Activated CD8-positive, alpha-beta T cell treated with anti-CD3 and anti-CD28 coated beads for 36 hours (primary cell): ENCODE data around the gene OTOR. TPM values are rescaled to one million over a fixed set of nuclear protein-coding genes. Genes with fewer than 3 reads are reported as not detected.

Source experiments
- ATAC-seq: fragments of 200-7000 bp; cut with Tn5 transposase; one replicate; pipeline ENCODE4 v1.10.0; 2021; ENCODE audit warnings: mild to moderate bottlenecking, moderate library complexity
- CTCF ChIA-PET: fragments of 350-600 bp; sonication (Branson Sonifier 250); formaldehyde crosslinking; loops from one replicate; lab custom pipeline; 2021; ENCODE audit warnings: antibody characterized with exemption; lab: Charles Lee
- POLR2A ChIA-PET: fragments of 350-600 bp; sonication (Branson Sonifier 250); formaldehyde crosslinking; loops from one replicate; lab custom pipeline; 2021; ENCODE audit warnings: antibody characterized with exemption; lab: Charles Lee
- DNase-seq: peaks from one replicate; pipeline ENCODE4 v3.0.0-alpha.2; 2020
- H3K27ac Mint-ChIP-seq: one replicate; pipeline ENCODE4 v1.8.0; 2021; ENCODE audit warnings: mild to moderate bottlenecking, mixed read lengths
- H3K27me3 Mint-ChIP-seq: one replicate; pipeline ENCODE4 v1.8.0; 2021; ENCODE audit warnings: mixed read lengths
- H3K36me3 Mint-ChIP-seq: one replicate; pipeline ENCODE4 v1.8.0; 2021; ENCODE audit warnings: low read depth, mixed read lengths
- H3K4me1 Mint-ChIP-seq: one replicate; pipeline ENCODE4 v1.8.0; 2021; ENCODE audit warnings: low read depth, mixed read lengths
- H3K4me3 Mint-ChIP-seq: one replicate; pipeline ENCODE4 v1.8.0; 2021; ENCODE audit warnings: mild to moderate bottlenecking, moderate library complexity, mixed read lengths
- H3K9me3 Mint-ChIP-seq: one replicate; pipeline ENCODE4 v1.8.0; 2021; ENCODE audit warnings: mixed read lengths
- CTCF ChIP-seq: fragments of 200-600 bp; IDR thresholded peaks from one replicate; pipeline ENCODE4 v1.8.0; 2022; ENCODE audit warnings: antibody characterized with exemption, mild to moderate bottlenecking
- intact Hi-C: fragments of 100-400 bp; cut with micrococcal nuclease; formaldehyde crosslinking; loops from one replicate; pipeline ENCODE4 v1.10.0; 2022
- total RNA-seq, 2 experiments: library from RNA; stranded (reverse); gene quantifications; one replicate each; pipeline ENCODE4 v1.2.3, GENCODE V29; 2021

Gene OTOR
- total RNA-seq, 2 experiments from 2014 or later: not detected

GRCh38 chr20:16708602-16709001, 39.6 kb upstream of the OTOR start:
- H3K4me1 Mint-ChIP-seq: peaks cover 21% of the 10 kb centered on the region
- TF ChIP-seq CTCF: no peak
- peaks cover 3% of the 10 kb centered on the region for H3K9me3 Mint-ChIP-seq
- intact Hi-C loops: no loop called here
- H3K4me3 Mint-ChIP-seq: no peak overlapping the region
- DNase-seq (no peak), ATAC-seq (peak; percentile 13)
- H3K36me3 Mint-ChIP-seq: no peaks in the 10 kb centered on the region
- ChIA-PET POLR2A (no interaction called here), CTCF (interaction anchor here (2.9 kb wide), 1 partner anchor 53 kb away, joined by 8 read pairs; no protein-coding TSS in a partner anchor)
- H3K27ac Mint-ChIP-seq: no peak overlapping the region
- peaks cover 7% of the 10 kb centered on the region for H3K27me3 Mint-ChIP-seq

GRCh38 chr20:16709017-16709416, 39.1 kb upstream of the OTOR start:
- POLR2A ChIA-PET: no interaction called here
- CTCF ChIA-PET: interaction anchor here (2.9 kb wide), 1 partner anchor 52 kb away, joined by 8 read pairs; no protein-coding TSS in a partner anchor
- ATAC-seq: peak; percentile 87
- no peak overlapping the region for H3K4me3 Mint-ChIP-seq
- H3K36me3 Mint-ChIP-seq: no peaks in the 10 kb centered on the region
- peaks cover 21% of the 10 kb centered on the region for H3K4me1 Mint-ChIP-seq
- TF ChIP-seq CTCF: no peak
- H3K27me3 Mint-ChIP-seq: peaks cover 7% of the 10 kb centered on the region
- H3K9me3 Mint-ChIP-seq: peaks cover 3% of the 10 kb centered on the region
- DNase-seq: peak; percentile 46
- intact Hi-C loops: no loop called here
- H3K27ac Mint-ChIP-seq: no peak overlapping the region

GRCh38 chr20:16710781-16711180, 37.4 kb upstream of the OTOR start:
- intact Hi-C loops: no loop called here
- DNase-seq (no peak), ATAC-seq (no peak)
- H3K4me1 Mint-ChIP-seq: peaks cover 21% of the 10 kb centered on the region
- H3K9me3 Mint-ChIP-seq: no peaks in the 10 kb centered on the region
- H3K4me3 Mint-ChIP-seq: no peak overlapping the region
- no peak for TF ChIP-seq CTCF
- H3K36me3 Mint-ChIP-seq: no peaks in the 10 kb centered on the region
- ChIA-PET CTCF (interaction anchor here (2.9 kb wide), 1 partner anchor 51 kb away, joined by 8 read pairs; no protein-coding TSS in a partner anchor), POLR2A (interaction anchor here (1.5 kb wide), 1 partner anchor 19 kb away, joined by 4 read pairs; the partner anchor contains the start of gene SNRPB2)
- peaks cover 17% of the 10 kb centered on the region for H3K27me3 Mint-ChIP-seq
- no peak overlapping the region for H3K27ac Mint-ChIP-seq

DNA sequence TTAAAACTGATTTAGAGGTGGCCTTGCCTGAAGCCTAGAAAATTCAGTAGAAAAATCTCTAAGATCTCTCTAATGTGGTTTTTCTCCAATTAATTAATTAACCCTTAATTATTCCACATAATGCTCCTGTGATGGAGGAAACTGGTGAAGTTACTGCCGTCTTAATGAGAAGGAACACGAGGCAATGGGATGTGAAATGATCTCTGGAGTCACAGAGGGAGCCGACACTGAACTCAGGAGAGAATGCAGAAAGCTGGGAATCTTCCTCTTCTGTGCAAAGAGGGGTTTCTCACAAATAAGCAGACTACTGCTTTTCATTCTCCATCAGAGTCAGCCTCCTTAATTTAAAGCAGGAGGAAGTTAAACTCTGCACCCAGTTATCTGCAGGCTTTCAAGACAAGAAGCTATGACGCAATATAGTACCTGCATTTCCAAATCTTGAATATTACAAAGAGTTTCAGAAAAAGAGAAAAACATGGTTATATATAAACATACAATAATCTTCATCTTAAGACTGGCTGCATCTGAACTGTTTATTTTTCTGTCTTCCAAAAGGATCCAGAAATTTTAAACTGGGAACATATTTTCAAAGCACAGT, 36.4 kb upstream of the OTOR start:
- POLR2A ChIA-PET: no interaction called here
- no peak for DNase-seq
- peaks cover 21% of the 10 kb centered on the region for H3K4me1 Mint-ChIP-seq
- no peak overlapping the region for H3K4me3 Mint-ChIP-seq
- CTCF ChIA-PET: no interaction called here
- no peaks in the 10 kb centered on the region for H3K36me3 Mint-ChIP-seq
- ATAC-seq: no peak
- H3K9me3 Mint-ChIP-seq: no peaks in the 10 kb centered on the region
- TF ChIP-seq CTCF: no peak
- H3K27me3 Mint-ChIP-seq: peaks cover 13% of the 10 kb centered on the region
- intact Hi-C loops: no loop called here
- no peak overlapping the region for H3K27ac Mint-ChIP-seq

GRCh38 chr20:16712511-16712947, 35.6 kb upstream of the OTOR start:
- Mint-ChIP-seq H3K9me3 (no peaks in the 10 kb centered on the region), H3K27ac (no peak overlapping the region), H3K4me3 (no peak overlapping the region), H3K36me3 (no peaks in the 10 kb centered on the region), H3K4me1 (peaks cover 20% of the 10 kb centered on the region), H3K27me3 (peaks cover 12% of the 10 kb centered on the region)
- CTCF ChIA-PET: interaction anchor here (0.9 kb wide), 1 partner anchor 48 kb away, joined by 3 read pairs; no protein-coding TSS in a partner anchor
- intact Hi-C loops: no loop called here
- DNase-seq: no peak
- no peak for TF ChIP-seq CTCF
- POLR2A ChIA-PET: no interaction called here
- no peak for ATAC-seq
